Neural cell (in vitro differentiated cells): ENCODE measurements around the gene DIS3L2.

ENCODE experiments used
- EP300 ChIP-seq: fragments of 450-650 bp; conservative IDR thresholded peaks from 2 replicates; pipeline ENCODE4 v1.6.1; 2014; ENCODE audit warnings: antibody characterized with exemption, mild to moderate bottlenecking, moderate library complexity; ENCODE audit not compliant: poor library complexity, severe bottlenecking
- MXI1 ChIP-seq: fragments of 450-650 bp; conservative IDR thresholded peaks from 2 replicates; pipeline ENCODE4 v1.6.1; 2014; ENCODE audit warnings: antibody characterized with exemption, mild to moderate bottlenecking; ENCODE audit not compliant: poor library complexity, severe bottlenecking
- POLR2AphosphoS5 ChIP-seq: IDR thresholded peaks from 2 replicates; pipeline ENCODE4 v1.6.1; 2012
- RAD21 ChIP-seq: fragments of 450-650 bp; conservative IDR thresholded peaks from 2 replicates; pipeline ENCODE4 v1.6.1; 2014; ENCODE audit warnings: antibody characterized with exemption, mild to moderate bottlenecking, moderate library complexity
- TAF1 ChIP-seq: IDR thresholded peaks from 2 replicates; pipeline ENCODE4 v1.6.1; 2012; ENCODE audit warnings: low read depth
- TF ChIP-seq, protein P1 (sequence below): fragments of 450-650 bp; IDR thresholded peaks from 2 replicates; pipeline ENCODE4 v1.5.1; 2014; ENCODE audit warnings: antibody characterized with exemption, mild to moderate bottlenecking, moderate library complexity; ENCODE audit not compliant: poor library complexity, severe bottlenecking

DNA sequence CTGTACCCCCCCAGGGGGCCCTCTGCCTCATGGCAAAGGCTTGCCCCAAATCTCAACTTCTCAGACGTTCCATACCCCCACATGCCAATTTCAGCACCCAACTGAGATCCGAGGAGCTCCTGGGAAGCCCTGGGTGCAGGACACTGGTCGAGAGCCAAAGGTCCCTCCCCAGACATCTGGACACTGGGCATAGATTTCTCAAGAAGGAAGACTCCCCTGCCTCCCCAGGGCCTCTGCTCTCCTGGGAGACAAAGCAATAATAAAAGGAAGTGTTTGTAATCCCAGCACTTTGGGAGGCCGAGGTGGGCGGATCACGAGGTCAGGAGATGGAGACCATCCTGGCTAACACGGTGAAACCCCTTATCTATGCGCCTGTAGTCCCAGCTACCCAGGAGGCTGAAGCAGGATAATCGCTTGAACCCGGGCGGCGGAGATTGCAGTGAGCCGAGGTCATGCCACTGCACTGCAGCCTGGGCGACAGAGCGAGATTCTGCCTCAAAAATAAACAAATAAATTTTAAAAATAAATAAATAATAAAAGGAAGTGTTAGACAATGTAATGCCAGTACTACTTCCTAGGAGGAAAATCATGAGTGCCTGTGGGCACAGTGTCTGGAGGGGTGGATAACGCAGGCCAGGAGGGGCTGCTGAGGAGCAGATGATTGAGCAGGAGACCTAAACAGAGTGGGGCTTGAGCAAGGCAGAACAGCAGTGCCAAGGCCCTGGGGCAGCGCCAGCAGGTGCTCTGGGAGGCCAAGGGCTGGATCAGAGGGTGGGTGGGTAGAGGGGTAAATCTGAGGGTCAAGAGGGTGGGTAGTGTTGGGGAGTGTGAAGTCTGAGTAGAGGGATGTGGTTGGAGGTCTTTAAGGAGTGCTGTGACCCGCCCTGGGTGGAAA, 421.1 kb downstream of the DIS3L2 start:
- TF ChIP-seq, protein P1, sequence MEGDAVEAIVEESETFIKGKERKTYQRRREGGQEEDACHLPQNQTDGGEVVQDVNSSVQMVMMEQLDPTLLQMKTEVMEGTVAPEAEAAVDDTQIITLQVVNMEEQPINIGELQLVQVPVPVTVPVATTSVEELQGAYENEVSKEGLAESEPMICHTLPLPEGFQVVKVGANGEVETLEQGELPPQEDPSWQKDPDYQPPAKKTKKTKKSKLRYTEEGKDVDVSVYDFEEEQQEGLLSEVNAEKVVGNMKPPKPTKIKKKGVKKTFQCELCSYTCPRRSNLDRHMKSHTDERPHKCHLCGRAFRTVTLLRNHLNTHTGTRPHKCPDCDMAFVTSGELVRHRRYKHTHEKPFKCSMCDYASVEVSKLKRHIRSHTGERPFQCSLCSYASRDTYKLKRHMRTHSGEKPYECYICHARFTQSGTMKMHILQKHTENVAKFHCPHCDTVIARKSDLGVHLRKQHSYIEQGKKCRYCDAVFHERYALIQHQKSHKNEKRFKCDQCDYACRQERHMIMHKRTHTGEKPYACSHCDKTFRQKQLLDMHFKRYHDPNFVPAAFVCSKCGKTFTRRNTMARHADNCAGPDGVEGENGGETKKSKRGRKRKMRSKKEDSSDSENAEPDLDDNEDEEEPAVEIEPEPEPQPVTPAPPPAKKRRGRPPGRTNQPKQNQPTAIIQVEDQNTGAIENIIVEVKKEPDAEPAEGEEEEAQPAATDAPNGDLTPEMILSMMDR = no peak
- TF ChIP-seq POLR2AphosphoS5 (no peak), TAF1 (no peak), RAD21 (no peak), MXI1 (no peak), EP300 (no peak)
